Transverse colon (tissue), 3 donors: ENCODE results near the gene TBC1D8.

ENCODE experiments used
- EP300 ChIP-seq: sonication (generic); formaldehyde crosslinking; IDR thresholded peaks from one replicate; pipeline ENCODE4 v1.6.1; 2017; ENCODE audit warnings: antibody characterized with exemption, low read depth
- TF ChIP-seq, protein P1 (sequence below), 5 experiments: fragments of 200-600 bp in 3 of 5; fragments of 450-650 bp in 2 of 5; sonication (generic) in 3 of 5; IDR thresholded peaks; 1 replicate in 2 of 5; 2 replicates in 3 of 5; pipeline ENCODE4 v1.5.1; 2016 to 2017; ENCODE audit warnings: antibody characterized with exemption in 5 of 5, inconsistent platforms in 3 of 5, mild to moderate bottlenecking in 2 of 5, moderate library complexity in 1 of 5

GRCh38 chr2:101040761-101041160 lies 110.4 kb downstream of the TBC1D8 start:
- TF ChIP-seq, protein P1, sequence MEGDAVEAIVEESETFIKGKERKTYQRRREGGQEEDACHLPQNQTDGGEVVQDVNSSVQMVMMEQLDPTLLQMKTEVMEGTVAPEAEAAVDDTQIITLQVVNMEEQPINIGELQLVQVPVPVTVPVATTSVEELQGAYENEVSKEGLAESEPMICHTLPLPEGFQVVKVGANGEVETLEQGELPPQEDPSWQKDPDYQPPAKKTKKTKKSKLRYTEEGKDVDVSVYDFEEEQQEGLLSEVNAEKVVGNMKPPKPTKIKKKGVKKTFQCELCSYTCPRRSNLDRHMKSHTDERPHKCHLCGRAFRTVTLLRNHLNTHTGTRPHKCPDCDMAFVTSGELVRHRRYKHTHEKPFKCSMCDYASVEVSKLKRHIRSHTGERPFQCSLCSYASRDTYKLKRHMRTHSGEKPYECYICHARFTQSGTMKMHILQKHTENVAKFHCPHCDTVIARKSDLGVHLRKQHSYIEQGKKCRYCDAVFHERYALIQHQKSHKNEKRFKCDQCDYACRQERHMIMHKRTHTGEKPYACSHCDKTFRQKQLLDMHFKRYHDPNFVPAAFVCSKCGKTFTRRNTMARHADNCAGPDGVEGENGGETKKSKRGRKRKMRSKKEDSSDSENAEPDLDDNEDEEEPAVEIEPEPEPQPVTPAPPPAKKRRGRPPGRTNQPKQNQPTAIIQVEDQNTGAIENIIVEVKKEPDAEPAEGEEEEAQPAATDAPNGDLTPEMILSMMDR (IDR thresholded peaks at IDR 0.05) = no peak
- no peak for TF ChIP-seq EP300
